Adrenal gland (tissue), 5 donors: Measurements from ENCODE around the gene GALNT10.

ENCODE experiments used
- CTCF ChIP-seq, 6 experiments: fragments of 450-650 bp in 4 of 6; fragments of 200-600 bp in 2 of 6; sonication (generic) in 1 of 6; IDR thresholded peaks; 1 replicate in 5 of 6; 2 replicates in 1 of 6; pipeline versions ENCODE4 v1.5.1 to v1.8.0; 2016 to 2021; ENCODE audit warnings: antibody characterized with exemption in 6 of 6, mild to moderate bottlenecking in 2 of 6, moderate library complexity in 1 of 6
- POLR2A ChIP-seq, 2 donors: fragments of 450-650 bp; IDR thresholded peaks; one replicate each; pipeline ENCODE4 v1.6.1; 2017; ENCODE audit warnings: antibody characterized with exemption in 2 of 2, mild to moderate bottlenecking in 2 of 2, moderate library complexity in 1 of 2
- donor health status: DM: no; HTN: no; CAD: no.

- no peak for TF ChIP-seq CTCF (IDR thresholded peaks at IDR 0.05)
- TF ChIP-seq POLR2A (IDR thresholded peaks at IDR 0.05), result no peak
Observed at GRCh38 chr5:154248691-154249090, 58.2 kb downstream of the GALNT10 start.
